GM21447 (cell line): ENCODE results near the gene HBQ1.
"Not testable (repeated sequence)": the region's sequence is repeated elsewhere in the genome, so short reads cannot be mapped to it uniquely, and the experiment has no call there.

ENCODE experiments used
- ATAC-seq: cut with Tn5 transposase; IDR thresholded peaks from one replicate; pipeline ENCODE4 v1.9.1; 2021; ENCODE audit not compliant: unreplicated experiment

HBQ1 gene

GRCh38 chr16:180101-180675 lies at the start of gene HBQ1:
HBQ1 (plus strand) TSS chr16:180459; CDS start chr16:180487, 28 bp downstream.
- no peak for ATAC-seq

DNA sequence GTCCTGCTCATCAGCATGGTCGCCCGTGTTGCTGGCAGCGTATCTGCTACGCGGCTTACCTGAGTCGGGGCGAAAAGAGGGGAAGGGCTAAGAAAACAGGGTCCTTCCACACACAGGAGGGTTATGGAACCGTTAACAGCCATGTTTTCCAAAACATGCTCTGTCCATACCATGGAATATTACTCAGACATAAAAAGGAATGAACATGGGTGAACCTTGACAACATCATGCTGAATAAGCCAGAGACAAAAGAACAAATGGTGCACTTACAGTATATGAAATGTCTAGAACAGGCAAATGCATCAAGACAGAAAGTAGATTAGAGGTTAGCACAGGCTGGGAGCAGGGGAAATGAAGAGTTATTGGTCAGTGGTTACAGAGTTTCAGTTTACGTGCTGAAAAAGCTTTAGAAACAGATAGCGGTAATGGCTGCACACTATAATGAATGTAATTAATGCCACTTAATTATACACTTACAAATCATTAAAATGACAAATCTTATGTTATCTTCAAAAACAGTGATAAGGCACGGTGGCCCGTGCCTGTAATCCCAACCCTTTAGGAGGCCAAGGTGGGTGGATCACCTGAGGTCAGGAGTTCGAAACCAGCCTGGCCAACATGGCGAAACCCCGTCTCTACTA lies 49.6 kb upstream of the HBQ1 start:
- ATAC-seq: no peak

- ATAC-seq: no peak
These were observed 48.1 kb upstream of the HBQ1 start for GRCh38 chr16:132120-132519.

GRCh38 chr16:133716-134115 lies 46.5 kb upstream of the HBQ1 start:
- no peak for ATAC-seq

GRCh38 chr16:138049-138417 lies 42.2 kb upstream of the HBQ1 start:
- ATAC-seq: no peak

DNA sequence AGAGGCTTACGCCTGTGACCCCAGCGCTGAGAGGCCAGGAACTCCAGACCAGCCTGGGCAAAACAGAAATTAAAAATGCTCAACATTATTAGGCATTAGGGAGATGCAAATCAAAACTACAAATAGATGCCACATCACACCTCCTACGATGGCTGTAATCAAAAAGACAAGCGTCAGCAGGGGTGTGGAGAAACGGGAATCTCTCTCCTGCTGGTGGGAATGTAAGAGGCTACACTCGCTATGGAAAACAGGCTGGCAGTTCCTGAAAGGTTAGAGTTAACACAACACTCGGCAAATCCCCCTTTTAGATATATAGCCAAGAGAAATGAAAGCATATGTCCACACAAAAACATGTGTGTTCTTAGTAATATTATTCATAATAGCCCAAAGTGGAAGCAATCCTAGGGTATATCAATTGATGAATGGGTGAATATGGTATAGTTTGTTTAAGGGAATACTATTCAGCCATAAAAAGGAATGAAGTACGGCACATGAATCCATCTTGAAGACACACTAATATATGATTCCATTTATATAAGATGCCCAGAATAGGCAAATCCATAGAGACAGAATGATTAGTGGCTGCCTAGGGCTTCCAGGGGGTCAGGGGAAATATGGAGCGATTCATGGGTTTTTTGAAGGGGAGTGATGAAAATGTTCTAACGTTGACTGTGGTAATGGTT lies 39.9 kb upstream of the HBQ1 start:
- ATAC-seq: no peak

GRCh38 chr16:142405-142967 lies 37.8 kb upstream of the HBQ1 start:
- ATAC-seq: no peak

DNA sequence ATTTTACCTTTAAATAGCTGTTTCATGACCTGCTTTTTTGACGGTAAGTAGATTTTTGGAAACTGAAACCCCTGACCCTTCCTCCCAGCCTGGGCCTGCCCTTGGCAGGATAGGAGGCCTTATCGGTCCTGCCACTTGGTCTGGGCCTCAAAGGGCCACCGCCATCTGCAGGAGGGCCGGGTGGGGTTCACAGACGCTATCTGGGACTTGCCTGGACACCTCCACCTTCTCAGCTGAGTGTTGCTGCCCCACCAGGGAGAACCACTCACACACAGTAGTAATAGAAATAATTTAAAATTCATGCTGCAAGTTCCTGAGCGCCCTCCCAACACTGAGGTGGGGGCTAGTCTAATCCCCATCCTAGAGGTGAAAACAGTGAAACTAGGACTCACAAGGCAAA lies 37.2 kb upstream of the HBQ1 start:
- ATAC-seq: no peak

- ATAC-seq: no peak
These were observed 36.8 kb upstream of the HBQ1 start for GRCh38 chr16:143456-143855.

GRCh38 chr16:144797-145252 lies 35.4 kb upstream of the HBQ1 start:
- no peak for ATAC-seq

DNA sequence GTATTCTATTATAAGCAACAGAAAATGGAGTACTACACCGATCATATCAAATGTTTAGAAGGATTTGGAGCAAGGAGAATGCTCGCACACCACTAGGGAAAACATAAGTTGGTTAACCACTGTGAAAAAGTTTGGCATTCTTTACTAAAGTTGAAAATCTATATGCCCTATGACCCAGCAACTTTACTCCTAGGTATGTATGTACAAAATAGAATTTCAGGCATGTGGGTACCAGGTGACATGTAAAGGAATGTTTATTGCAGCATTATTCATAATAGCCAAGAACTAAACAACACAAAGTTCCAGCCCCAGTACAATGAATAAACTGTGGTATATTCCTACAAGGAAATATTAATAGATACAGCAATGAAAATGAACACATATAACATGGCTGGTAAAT lies 33.6 kb upstream of the HBQ1 start:
- no peak for ATAC-seq

- ATAC-seq: no peak
These were observed 31.1 kb upstream of the HBQ1 start for GRCh38 chr16:149024-149660.

DNA sequence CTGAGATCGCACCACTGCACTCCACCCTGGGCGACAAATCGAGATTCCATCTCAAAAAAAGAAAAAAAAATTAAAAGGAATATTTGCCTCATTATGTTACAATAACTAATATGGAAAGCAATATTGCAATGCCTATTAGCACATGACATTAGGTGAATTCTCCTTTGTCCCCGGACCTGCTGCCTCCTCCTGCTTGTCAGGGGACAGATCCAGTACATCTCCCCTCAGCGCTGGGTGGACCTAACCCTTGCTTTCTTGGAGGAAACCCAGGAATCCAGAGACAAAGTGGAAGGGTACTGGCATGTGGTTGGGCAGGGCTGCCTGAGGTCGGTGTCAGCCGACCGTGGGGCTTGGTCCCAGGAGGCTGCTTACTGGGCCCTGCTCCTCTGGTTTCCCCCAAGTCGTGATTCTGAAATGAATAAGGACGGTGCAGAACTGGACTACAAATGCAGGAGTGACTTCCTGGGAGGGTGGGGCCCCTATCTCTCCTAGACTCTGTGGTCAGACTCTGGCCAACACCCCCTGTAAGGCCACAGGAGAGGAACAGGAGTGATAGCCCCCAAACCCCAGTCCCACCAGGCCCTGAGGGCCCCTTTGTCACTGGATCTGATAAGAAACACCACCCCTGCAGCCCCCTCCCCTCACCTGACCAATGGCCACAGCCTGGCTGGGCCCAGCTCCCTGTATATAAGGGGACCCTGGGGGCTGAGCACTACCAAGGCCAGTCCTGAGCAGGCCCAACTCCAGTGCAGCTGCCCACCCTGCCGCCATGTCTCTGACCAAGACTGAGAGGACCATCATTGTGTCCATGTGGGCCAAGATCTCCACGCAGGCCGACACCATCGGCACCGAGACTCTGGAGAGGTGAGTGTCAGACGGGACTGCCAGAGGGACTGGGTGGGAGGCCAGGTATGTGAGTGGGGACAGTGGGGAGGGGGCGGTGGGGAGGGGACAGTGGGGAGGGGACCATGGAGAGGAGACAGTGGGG lies 27.8 kb upstream of the HBQ1 start, which contains the start of gene HBZ:
Gene HBZ, plus strand, starts transcription at position 504 of the 988 bp plus-strand sequence. Its CDS starts 266 bp downstream, at position 770.
- ATAC-seq: no peak

- ATAC-seq: not testable (repeated sequence)
These were observed 27.1 kb upstream of the HBQ1 start for GRCh38 chr16:153129-153521.

DNA sequence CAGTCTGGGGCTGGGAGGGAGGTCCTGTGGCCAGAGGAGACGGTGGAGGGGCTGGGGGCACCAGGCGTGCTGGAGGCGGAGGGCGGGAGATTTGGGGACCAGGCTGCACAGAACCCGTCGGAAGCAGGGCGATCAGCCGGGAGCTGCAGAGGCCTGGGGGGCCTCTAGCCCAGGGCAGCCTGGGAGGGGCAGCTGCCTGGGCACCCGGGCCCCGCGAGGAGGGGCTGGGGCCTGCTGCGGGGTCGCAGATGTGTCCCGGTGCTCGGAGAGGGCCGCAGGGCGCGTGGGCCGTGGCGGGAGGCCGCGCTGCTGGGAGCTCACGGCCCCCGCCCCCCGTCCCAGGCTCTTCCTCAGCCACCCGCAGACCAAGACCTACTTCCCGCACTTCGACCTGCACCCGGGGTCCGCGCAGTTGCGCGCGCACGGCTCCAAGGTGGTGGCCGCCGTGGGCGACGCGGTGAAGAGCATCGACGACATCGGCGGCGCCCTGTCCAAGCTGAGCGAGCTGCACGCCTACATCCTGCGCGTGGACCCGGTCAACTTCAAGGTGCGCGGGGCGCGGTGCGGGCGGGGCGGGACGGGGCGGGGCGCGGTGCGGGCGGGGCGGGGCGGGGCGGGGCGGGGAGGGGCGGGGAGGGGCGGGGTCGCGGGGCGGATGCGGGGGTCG lies 26.6 kb upstream of the HBQ1 start:
- ATAC-seq: not testable (repeated sequence)

GRCh38 chr16:154217-155030 lies 25.8 kb upstream of the HBQ1 start:
- ATAC-seq: no peak

DNA sequence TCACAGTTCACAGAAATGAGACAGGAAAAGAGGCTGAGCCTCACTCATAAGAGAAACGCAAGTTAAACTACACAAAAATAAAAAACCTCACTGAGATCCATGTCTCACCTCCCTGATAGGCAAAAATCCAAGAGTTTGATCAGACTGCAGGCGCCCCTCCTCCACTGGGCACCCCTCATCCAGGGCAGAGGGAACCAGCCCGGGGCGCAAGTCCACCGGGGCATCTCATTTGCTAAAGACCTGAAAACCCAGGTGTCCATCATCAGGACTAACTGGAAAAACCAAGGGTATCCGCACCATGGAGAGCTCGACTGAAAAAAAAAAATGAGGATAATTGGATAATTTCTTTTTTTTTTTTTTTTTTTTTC lies 25.2 kb upstream of the HBQ1 start:
- no peak for ATAC-seq

DNA sequence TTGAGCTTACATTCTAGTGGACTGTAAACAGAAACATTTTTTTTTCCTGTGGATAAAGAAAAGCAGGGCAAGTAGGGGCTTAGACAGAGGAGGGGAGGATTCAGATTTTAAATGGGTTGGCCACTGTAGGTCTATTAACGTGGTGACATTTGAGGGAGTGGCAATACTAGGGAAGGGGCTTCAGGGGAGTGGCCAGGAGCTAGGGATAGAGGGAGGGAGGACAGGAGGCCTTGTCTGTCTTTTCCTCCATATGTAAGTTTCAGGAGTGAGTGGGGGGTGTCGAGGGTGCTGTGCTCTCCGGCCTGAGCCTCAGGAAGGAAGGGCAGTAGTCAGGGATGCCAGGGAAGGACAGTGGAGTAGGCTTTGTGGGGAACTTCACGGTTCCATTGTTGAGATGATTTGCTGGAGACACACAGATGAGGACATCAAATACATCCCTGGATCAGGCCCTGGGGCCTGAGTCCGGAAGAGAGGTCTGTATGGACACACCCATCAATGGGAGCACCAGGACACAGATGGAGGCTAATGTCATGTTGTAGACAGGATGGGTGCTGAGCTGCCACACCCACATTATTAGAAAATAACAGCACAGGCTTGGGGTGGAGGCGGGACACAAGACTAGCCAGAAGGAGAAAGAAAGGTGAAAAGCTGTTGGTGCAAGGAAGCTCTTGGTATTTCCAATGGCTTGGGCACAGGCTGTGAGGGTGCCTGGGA lies 21.0 kb upstream of the HBQ1 start:
- no peak for ATAC-seq
